H9 (cell line): ENCODE data around the gene PHF20. TPM values are rescaled to one million over a fixed set of nuclear protein-coding genes. Genes with fewer than 3 reads are reported as not detected.
A peak's percentile ranks its signal among the peaks of the same experiment; 100 is the strongest.

Experiments used
- DNase-seq: peaks from one replicate; pipeline ENCODE4 v3.0.0-alpha.2; 2017
- H2AFZ ChIP-seq: one replicate; pipeline ENCODE4 v1.6.1; 2013; ENCODE audit warnings: mild to moderate bottlenecking, low read length, control low read depth, moderate library complexity
- H2AK5ac ChIP-seq: 2 replicates; pipeline ENCODE4 v1.6.1; 2013; ENCODE audit warnings: low read length, control low read depth, mixed read lengths; ENCODE audit not compliant: insufficient read length
- H2BK120ac ChIP-seq: one replicate; pipeline ENCODE4 v1.6.1; 2013; ENCODE audit warnings: low read depth, mild to moderate bottlenecking, low read length, control low read depth, inconsistent platforms; ENCODE audit not compliant: poor library complexity, severe bottlenecking
- H2BK12ac ChIP-seq: 2 replicates; pipeline ENCODE4 v1.6.1; 2013; ENCODE audit warnings: low read length, control low read depth, mixed read lengths, low read depth; ENCODE audit not compliant: insufficient read length
- H2BK15ac ChIP-seq: 2 replicates; pipeline ENCODE4 v1.6.1; 2013; ENCODE audit warnings: low read depth, low read length, control low read depth
- H2BK20ac ChIP-seq: one replicate; pipeline ENCODE4 v1.6.1; 2013; ENCODE audit warnings: low read depth, mild to moderate bottlenecking, low read length, control low read depth, inconsistent platforms; ENCODE audit not compliant: poor library complexity, severe bottlenecking
- H2BK5ac ChIP-seq: 2 replicates; pipeline ENCODE4 v1.6.1; 2013; ENCODE audit warnings: low read length, control low read depth, mixed read lengths; ENCODE audit not compliant: insufficient read length
- H3K14ac ChIP-seq: 2 replicates; pipeline ENCODE4 v1.6.1; 2013; ENCODE audit warnings: low read length, control low read depth; ENCODE audit not compliant: insufficient read depth
- H3K18ac ChIP-seq: 2 replicates; pipeline ENCODE4 v1.6.1; 2013; ENCODE audit warnings: low read depth, mild to moderate bottlenecking, mixed read lengths, low read length, control low read depth; ENCODE audit not compliant: insufficient read length
- H3K23ac ChIP-seq: 2 replicates; pipeline ENCODE4 v1.6.1; 2013; ENCODE audit warnings: low read length, control low read depth, mixed read lengths, low read depth; ENCODE audit not compliant: insufficient read length
- H3K23me2 ChIP-seq: 2 replicates; pipeline ENCODE4 v1.6.1; 2013; ENCODE audit warnings: low read depth, mild to moderate bottlenecking, mixed read lengths, low read length, control low read depth; ENCODE audit not compliant: insufficient read length, poor library complexity, severe bottlenecking
- H3K27ac ChIP-seq: 2 replicates; pipeline ENCODE4 v1.5.1; 2013; ENCODE audit warnings: low read length, control low read depth, mixed read lengths, low read depth; ENCODE audit not compliant: insufficient read length
- H3K27me3 ChIP-seq: 2 replicates; pipeline ENCODE4 v1.6.1; 2013; ENCODE audit warnings: low read length, control low read depth, inconsistent platforms; ENCODE audit not compliant: insufficient read depth
- H3K4ac ChIP-seq: 2 replicates; pipeline ENCODE4 v1.6.1; 2013; ENCODE audit warnings: low read depth, mild to moderate bottlenecking, control low read depth, inconsistent platforms, low read length, moderate library complexity
- H3K4me1 ChIP-seq: 2 replicates; pipeline ENCODE4 v1.6.1; 2013; ENCODE audit warnings: low read length, control low read depth, inconsistent platforms; ENCODE audit not compliant: insufficient read depth
- H3K4me2 ChIP-seq: 2 replicates; pipeline ENCODE4 v1.6.1; 2013; ENCODE audit warnings: low read length, control low read depth, mixed read lengths; ENCODE audit not compliant: insufficient read length, insufficient read depth
- H3K56ac ChIP-seq: 2 replicates; pipeline ENCODE4 v1.6.1; 2013; ENCODE audit warnings: low read depth, mild to moderate bottlenecking, mixed read lengths, low read length, control low read depth; ENCODE audit not compliant: insufficient read length
- H3K79me1 ChIP-seq: 2 replicates; pipeline ENCODE4 v1.6.1; 2013; ENCODE audit warnings: low read depth, mild to moderate bottlenecking, moderate library complexity, low read length, control low read depth, inconsistent platforms; ENCODE audit not compliant: insufficient read depth, poor library complexity, severe bottlenecking
- H3K79me2 ChIP-seq: 2 replicates; pipeline ENCODE4 v1.6.1; 2013; ENCODE audit warnings: low read length, control low read depth, inconsistent platforms; ENCODE audit not compliant: insufficient read depth
- H3K9ac ChIP-seq: 2 replicates; pipeline ENCODE4 v1.6.1; 2013; ENCODE audit warnings: low read length, control low read depth, mixed read lengths; ENCODE audit not compliant: insufficient read length; ENCODE audit errors: extremely low read depth
- H3K9me3 ChIP-seq: one replicate; pipeline ENCODE4 v1.6.1; 2013; ENCODE audit warnings: low read depth, low read length, inconsistent platforms; ENCODE audit not compliant: control insufficient read depth
- H3T11ph ChIP-seq: one replicate; pipeline ENCODE4 v1.6.1; 2013; ENCODE audit warnings: mild to moderate bottlenecking, low read length, control low read depth, inconsistent platforms
- H4K20me1 ChIP-seq: one replicate; pipeline ENCODE4 v1.6.1; 2013; ENCODE audit not compliant: control insufficient read depth, insufficient read length, insufficient read depth
- H4K5ac ChIP-seq: 2 replicates; pipeline ENCODE4 v1.6.1; 2013; ENCODE audit warnings: low read depth, mild to moderate bottlenecking, mixed read lengths, low read length, control low read depth; ENCODE audit not compliant: insufficient read length
- H4K8ac ChIP-seq: replicated peaks from 2 replicates; pipeline ENCODE4 v1.6.1; 2013; ENCODE audit warnings: low read length, control low read depth, mixed read lengths, low read depth; ENCODE audit not compliant: insufficient read length
- H4K91ac ChIP-seq: 2 replicates; pipeline ENCODE4 v1.6.1; 2013; ENCODE audit warnings: low read depth, mild to moderate bottlenecking, moderate library complexity, mixed read lengths, low read length, control low read depth; ENCODE audit not compliant: insufficient read length
- H3K27ac Mint-ChIP-seq, 3 experiments: 2 replicates in 2 of 3; 3 replicates in 1 of 3; pipeline ENCODE4 v1.8.0; 2020 to 2021; ENCODE audit warnings: mixed read lengths in 3 of 3, mild to moderate bottlenecking in 1 of 3, moderate library complexity in 1 of 3
- H3K27me3 Mint-ChIP-seq: 2 replicates; pipeline ENCODE4 v1.8.0; 2021; ENCODE audit warnings: low read depth, mild to moderate bottlenecking, moderate library complexity, mixed read lengths
- H3K36me3 Mint-ChIP-seq, 3 experiments: 2 replicates in 2 of 3; 3 replicates in 1 of 3; pipeline ENCODE4 v1.8.0; 2020 to 2021; ENCODE audit warnings: low read depth in 3 of 3, mixed read lengths in 3 of 3; ENCODE audit not compliant: insufficient read depth in 1 of 3
- H3K4me1 Mint-ChIP-seq, 2 experiments: 2 replicates each; pipeline ENCODE4 v1.8.0; 2020; ENCODE audit warnings: mixed read lengths in 2 of 2
- H3K4me3 Mint-ChIP-seq, 2 experiments: 2 replicates in 1 of 2; 3 replicates in 1 of 2; pipeline ENCODE4 v1.8.0; 2020 to 2021; ENCODE audit warnings: mild to moderate bottlenecking in 2 of 2, mixed read lengths in 2 of 2, moderate library complexity in 1 of 2
- H3K9me3 Mint-ChIP-seq, 2 experiments: 2 replicates in 1 of 2; 3 replicates in 1 of 2; pipeline ENCODE4 v1.8.0; 2020; ENCODE audit warnings: mild to moderate bottlenecking in 2 of 2, mixed read lengths in 2 of 2, moderate library complexity in 1 of 2
- WGBS: extraction: QIAGEN DNeasy Blood & Tissue Kit; methylation state at CpG from one replicate; pipeline ENCODE4 v1.1.7; 2013; ENCODE audit warnings: missing lambda C conversion rate, low lambda C conversion rate, mixed read lengths; ENCODE audit not compliant: insufficient read length; ENCODE audit errors: extremely low coverage; 5-methylcytosine and 5-hydroxymethylcytosine counted together
- total RNA-seq: library from RNA; stranded (reverse); gene quantifications from 2 replicates; pipeline ENCODE4 v1.2.1, GENCODE V29; 2021
- TF ChIP-seq, protein P1 (sequence below): fragments of 200-600 bp; sonication (generic); conservative IDR thresholded peaks from 3 replicates; pipeline ENCODE4 v1.8.0; 2021; ENCODE audit warnings: antibody characterized with exemption, mild to moderate bottlenecking

PHF20 gene
- total RNA-seq, 1 experiment from 2014 or later = 50.3 TPM

DNA sequence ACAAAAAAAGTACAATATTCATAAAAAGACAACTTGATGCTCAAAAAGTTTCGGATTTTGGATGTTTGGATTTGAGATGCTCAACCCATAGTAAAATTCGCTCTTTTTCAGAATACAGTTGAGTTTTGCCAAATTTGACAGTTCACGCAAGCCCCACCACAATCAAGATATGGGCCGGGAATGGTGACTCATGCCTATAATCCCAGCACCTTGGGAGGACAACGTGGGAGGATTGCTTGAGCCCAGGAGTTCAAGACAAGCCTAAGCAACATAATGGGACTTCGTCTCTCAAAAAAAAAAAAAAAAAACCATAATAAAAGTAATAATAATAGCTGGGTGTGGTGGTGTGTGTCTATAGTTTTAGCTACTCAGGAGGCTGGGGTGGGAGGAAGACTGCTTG, 51.3 kb downstream of the PHF20 start:
- H2BK15ac ChIP-seq = no peak overlapping the region
- no peak overlapping the region for H3K23ac ChIP-seq
- no peaks in the 10 kb centered on the region for H3K9me3 ChIP-seq
- H3K18ac ChIP-seq = no peak overlapping the region
- H3K4me2 ChIP-seq = no peak overlapping the region
- H3K4ac ChIP-seq = no peak overlapping the region
- no peak overlapping the region for H2AFZ ChIP-seq
- no peak overlapping the region for H2BK5ac ChIP-seq
- no peak overlapping the region for H3T11ph ChIP-seq
- H3K9ac ChIP-seq = no peak overlapping the region
- no peak overlapping the region for H4K91ac ChIP-seq
- H2AK5ac ChIP-seq = no peak overlapping the region
- H4K20me1 ChIP-seq = no peaks in the 10 kb centered on the region
- no peaks in the 10 kb centered on the region for H3K79me1 ChIP-seq
- Mint-ChIP-seq H3K36me3 (peaks cover 4 to 18% (median 14%) of the 10 kb centered on the region in 3 experiments; a peak in 6 of 7 replicates), H3K27ac (peak overlapping the region in 1 of 3 experiments; percentile 46; a peak in 3 of 7 replicates), H3K27me3 (no peaks in the 10 kb centered on the region), H3K4me1 (peaks cover 2 to 5% of the 10 kb centered on the region in 2 experiments; a peak in 3 of 4 replicates), H3K4me3 (no peak overlapping the region), H3K9me3 (no peaks in the 10 kb centered on the region; a peak in 1 of 5 replicates)
- WGBS = no CpG with 5 or more reads among the region's 6 CpGs
- no peak overlapping the region for H3K14ac ChIP-seq
- TF ChIP-seq, protein P1, sequence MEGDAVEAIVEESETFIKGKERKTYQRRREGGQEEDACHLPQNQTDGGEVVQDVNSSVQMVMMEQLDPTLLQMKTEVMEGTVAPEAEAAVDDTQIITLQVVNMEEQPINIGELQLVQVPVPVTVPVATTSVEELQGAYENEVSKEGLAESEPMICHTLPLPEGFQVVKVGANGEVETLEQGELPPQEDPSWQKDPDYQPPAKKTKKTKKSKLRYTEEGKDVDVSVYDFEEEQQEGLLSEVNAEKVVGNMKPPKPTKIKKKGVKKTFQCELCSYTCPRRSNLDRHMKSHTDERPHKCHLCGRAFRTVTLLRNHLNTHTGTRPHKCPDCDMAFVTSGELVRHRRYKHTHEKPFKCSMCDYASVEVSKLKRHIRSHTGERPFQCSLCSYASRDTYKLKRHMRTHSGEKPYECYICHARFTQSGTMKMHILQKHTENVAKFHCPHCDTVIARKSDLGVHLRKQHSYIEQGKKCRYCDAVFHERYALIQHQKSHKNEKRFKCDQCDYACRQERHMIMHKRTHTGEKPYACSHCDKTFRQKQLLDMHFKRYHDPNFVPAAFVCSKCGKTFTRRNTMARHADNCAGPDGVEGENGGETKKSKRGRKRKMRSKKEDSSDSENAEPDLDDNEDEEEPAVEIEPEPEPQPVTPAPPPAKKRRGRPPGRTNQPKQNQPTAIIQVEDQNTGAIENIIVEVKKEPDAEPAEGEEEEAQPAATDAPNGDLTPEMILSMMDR = no peak
- no peak for DNase-seq
- no peak overlapping the region for H3K27ac ChIP-seq
- H3K79me2 ChIP-seq = no peaks in the 10 kb centered on the region
- H2BK12ac ChIP-seq = no peak overlapping the region
- H3K23me2 ChIP-seq = no peaks in the 10 kb centered on the region
- no peak overlapping the region for H4K8ac ChIP-seq
- no peaks in the 10 kb centered on the region for H3K4me1 ChIP-seq
- no peak overlapping the region for H2BK120ac ChIP-seq
- H3K27me3 ChIP-seq = no peaks in the 10 kb centered on the region
- no peak overlapping the region for H4K5ac ChIP-seq
- no peak overlapping the region for H2BK20ac ChIP-seq
- no peak overlapping the region for H3K56ac ChIP-seq
